ENCODE results near the gene SEC14L2.

The SEC14L2 gene

DNA sequence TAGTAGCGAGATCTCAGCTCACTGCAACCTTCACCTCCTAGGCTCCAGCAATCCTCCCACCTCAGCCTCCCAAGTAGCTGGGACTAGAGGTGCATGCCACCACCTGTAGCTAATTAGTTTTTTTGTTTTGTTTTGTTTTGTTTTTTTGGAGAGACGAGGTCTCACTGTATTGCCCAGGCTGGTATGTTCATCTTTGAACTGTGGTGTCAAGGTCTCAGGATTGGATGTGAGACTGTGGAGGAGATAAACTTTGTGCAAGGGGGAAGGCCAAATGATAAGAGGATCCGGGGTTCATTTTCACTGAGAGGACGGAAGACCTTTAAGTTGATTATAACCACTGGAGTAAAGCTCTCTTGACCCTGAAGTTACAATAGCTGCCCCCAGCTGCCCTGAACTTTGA lies 8.9 kb downstream of the SEC14L2 start:
- no peak for DNase-seq (ENCODE audit: low read depth)
- no peak overlapping the region for H3K4me3 ChIP-seq (ENCODE audit: low read depth, low read length)
- TF ChIP-seq, protein P1, sequence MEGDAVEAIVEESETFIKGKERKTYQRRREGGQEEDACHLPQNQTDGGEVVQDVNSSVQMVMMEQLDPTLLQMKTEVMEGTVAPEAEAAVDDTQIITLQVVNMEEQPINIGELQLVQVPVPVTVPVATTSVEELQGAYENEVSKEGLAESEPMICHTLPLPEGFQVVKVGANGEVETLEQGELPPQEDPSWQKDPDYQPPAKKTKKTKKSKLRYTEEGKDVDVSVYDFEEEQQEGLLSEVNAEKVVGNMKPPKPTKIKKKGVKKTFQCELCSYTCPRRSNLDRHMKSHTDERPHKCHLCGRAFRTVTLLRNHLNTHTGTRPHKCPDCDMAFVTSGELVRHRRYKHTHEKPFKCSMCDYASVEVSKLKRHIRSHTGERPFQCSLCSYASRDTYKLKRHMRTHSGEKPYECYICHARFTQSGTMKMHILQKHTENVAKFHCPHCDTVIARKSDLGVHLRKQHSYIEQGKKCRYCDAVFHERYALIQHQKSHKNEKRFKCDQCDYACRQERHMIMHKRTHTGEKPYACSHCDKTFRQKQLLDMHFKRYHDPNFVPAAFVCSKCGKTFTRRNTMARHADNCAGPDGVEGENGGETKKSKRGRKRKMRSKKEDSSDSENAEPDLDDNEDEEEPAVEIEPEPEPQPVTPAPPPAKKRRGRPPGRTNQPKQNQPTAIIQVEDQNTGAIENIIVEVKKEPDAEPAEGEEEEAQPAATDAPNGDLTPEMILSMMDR (IDR thresholded peaks at IDR 0.05; ENCODE audit: low read depth, low read length) = no peak
- TF ChIP-seq POLR2A (IDR thresholded peaks at IDR 0.05; ENCODE audit: extremely low read depth, insufficient read length) (no peak), MYC (IDR thresholded peaks at IDR 0.05; ENCODE audit: low read depth, low read length) (no peak)
- TF ChIP-seq, protein P2, sequence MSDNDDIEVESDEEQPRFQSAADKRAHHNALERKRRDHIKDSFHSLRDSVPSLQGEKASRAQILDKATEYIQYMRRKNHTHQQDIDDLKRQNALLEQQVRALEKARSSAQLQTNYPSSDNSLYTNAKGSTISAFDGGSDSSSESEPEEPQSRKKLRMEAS (IDR thresholded peaks at IDR 0.05; ENCODE audit: low read depth, low read length) = no peak

DNA sequence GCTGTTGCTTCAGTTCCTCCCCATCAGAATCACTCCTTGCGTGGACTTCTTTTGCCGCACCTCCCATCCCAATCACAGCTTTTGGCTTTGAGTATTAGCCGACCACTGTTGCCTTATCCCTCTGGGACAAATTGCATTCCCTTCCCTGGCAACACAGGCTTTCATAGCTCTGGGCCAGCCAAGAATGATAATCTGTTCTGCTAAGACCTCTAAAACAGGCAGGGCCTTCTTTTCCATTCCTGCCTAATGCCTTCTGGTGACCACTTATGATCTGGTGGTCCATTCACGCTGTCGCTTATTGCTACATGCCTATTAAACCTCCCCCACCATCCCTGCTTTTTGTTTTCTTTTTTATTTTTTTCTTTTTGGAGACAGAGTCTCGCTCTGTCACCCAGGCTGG lies 9.6 kb downstream of the SEC14L2 start:
- no peak for TF ChIP-seq MYC (IDR thresholded peaks at IDR 0.05; ENCODE audit: low read depth, low read length)
- TF ChIP-seq POLR2A (IDR thresholded peaks at IDR 0.05; ENCODE audit: extremely low read depth, insufficient read length) = no peak
- TF ChIP-seq, protein P1 (IDR thresholded peaks at IDR 0.05; ENCODE audit: low read depth, low read length) = no peak
- TF ChIP-seq, protein P2 (IDR thresholded peaks at IDR 0.05; ENCODE audit: low read depth, low read length) = no peak
- H3K4me3 ChIP-seq (ENCODE audit: low read depth, low read length) = no peak overlapping the region
- no peak for DNase-seq (ENCODE audit: low read depth)

DNA sequence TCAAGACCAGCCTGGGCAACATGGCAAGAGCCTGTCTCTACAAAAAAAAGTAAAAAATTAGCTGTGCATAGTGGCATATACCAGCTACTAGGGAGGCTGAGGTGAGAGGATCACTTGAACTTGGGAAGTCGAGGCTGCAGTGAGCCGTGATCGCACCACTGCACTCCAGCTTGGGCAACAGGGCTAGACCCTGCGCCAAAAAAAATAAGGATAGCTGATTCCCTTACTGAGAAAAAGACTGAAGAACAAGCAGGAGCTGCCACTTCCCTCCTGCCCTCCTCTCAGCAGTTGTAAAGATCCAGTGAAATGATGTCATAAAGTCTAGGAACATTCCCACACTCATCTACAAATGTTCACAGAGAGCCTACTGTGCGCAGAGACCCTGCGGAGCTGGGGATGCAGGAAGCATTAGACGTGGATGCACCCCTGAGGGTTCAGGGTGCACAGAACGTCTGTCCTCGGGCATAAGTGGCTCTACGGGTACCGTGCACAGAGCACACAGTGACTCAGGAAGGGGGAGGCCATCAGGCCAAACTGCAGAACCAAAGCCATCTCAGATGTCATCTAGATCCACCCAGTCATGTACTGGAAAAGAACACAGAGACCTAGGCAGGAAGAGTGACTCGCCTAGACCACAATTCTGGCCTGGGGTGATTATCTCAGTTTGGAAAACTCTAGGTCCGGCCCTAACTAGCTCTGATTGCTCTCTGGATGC lies 11.7 kb downstream of the SEC14L2 start:
- TF ChIP-seq, protein P2 (IDR thresholded peaks at IDR 0.05; ENCODE audit: low read depth, low read length) = no peak
- no peak for TF ChIP-seq POLR2A (IDR thresholded peaks at IDR 0.05; ENCODE audit: extremely low read depth, insufficient read length)
- TF ChIP-seq MYC (IDR thresholded peaks at IDR 0.05; ENCODE audit: low read depth, low read length) = no peak
- TF ChIP-seq, protein P1 (IDR thresholded peaks at IDR 0.05; ENCODE audit: low read depth, low read length) = no peak
- no peak overlapping the region for H3K4me3 ChIP-seq (ENCODE audit: low read depth, low read length)
- DNase-seq (ENCODE audit: low read depth) = peak; percentile 72

DNA sequence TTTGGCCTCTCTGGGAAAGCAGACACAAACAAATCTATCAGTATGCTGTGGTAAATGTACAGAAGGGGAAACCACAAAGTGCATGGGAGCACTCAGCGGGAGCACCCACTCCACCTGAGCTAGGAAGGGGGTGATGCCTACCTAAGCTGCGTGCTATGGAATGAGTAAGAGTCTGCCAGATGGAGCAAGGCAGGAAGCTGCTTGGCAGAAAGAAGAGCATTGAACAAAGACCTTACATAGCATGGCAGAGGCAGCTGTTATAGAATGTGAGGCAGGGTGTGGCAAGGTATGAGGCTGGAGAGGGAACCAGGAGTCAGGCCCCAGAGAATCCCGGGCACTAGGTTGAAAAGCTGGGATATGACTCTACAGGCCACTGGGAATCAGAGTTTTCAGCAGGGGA lies 15.0 kb downstream of the SEC14L2 start:
- no peak for TF ChIP-seq POLR2A (IDR thresholded peaks at IDR 0.05; ENCODE audit: extremely low read depth, insufficient read length)
- TF ChIP-seq, protein P2 (IDR thresholded peaks at IDR 0.05; ENCODE audit: low read depth, low read length) = no peak
- TF ChIP-seq, protein P1 (IDR thresholded peaks at IDR 0.05; ENCODE audit: low read depth, low read length) = no peak
- TF ChIP-seq MYC (IDR thresholded peaks at IDR 0.05; ENCODE audit: low read depth, low read length) = no peak
- H3K4me3 ChIP-seq (ENCODE audit: low read depth, low read length) = no peak overlapping the region
- no peak for DNase-seq (ENCODE audit: low read depth)

DNA sequence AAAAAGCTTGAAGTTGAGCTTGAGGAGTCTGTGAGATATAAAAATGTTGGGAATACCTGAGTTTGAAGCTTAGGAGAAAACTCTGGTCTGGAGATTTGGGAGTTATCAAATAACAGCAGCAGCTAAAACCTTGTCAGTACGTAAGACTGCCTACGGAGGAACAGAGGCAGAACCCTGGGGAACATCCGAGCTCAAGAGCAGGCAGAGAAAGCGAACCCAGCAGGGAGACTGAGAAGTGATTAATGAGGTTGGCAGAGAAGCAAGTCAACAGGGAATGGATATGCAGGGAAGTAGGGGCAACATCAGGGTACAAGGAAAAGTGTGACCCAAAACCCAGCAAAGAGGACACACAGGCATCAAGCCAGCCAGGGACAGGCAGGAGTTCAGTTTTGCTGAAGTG lies 16.2 kb downstream of the SEC14L2 start:
- H3K4me3 ChIP-seq (ENCODE audit: low read depth, low read length) = no peak overlapping the region
- no peak for DNase-seq (ENCODE audit: low read depth)
- TF ChIP-seq MYC (IDR thresholded peaks at IDR 0.05; ENCODE audit: low read depth, low read length) (no peak), POLR2A (IDR thresholded peaks at IDR 0.05; ENCODE audit: extremely low read depth, insufficient read length) (no peak)
- TF ChIP-seq, protein P1 (IDR thresholded peaks at IDR 0.05; ENCODE audit: low read depth, low read length) = no peak
- TF ChIP-seq, protein P2 (IDR thresholded peaks at IDR 0.05; ENCODE audit: low read depth, low read length) = no peak
